Measurements from ENCODE around the gene EDEM1.

EDEM1 gene

GRCh38 chr3:5198313-5198677 is 10.8 kb downstream of the EDEM1 start:
- H3K4me1 ChIP-seq (ENCODE audit: insufficient read depth, insufficient read length): no peaks in the 10 kb centered on the region
- no peaks in the 10 kb centered on the region for H3K27me3 ChIP-seq (ENCODE audit: insufficient read depth, insufficient read length)
- H3K9me3 ChIP-seq (ENCODE audit: insufficient read depth, low read length): no peaks in the 10 kb centered on the region
- H3K4me3 ChIP-seq (ENCODE audit: insufficient read length, low read depth): no peak overlapping the region
- no peak for DNase-seq (ENCODE audit: low read depth, low spot score)
- TF ChIP-seq YY1 (IDR thresholded peaks at IDR 0.05; ENCODE audit: insufficient read depth, insufficient read length): no peak
- TF ChIP-seq ZNF274 (IDR thresholded peaks at IDR 0.05; ENCODE audit: low read depth, low read length): no peak
- TF ChIP-seq SUZ12 (IDR thresholded peaks at IDR 0.05; ENCODE audit: extremely low read depth, insufficient read depth, insufficient read length): no peak
- peaks cover 47% of the 10 kb centered on the region for H3K36me3 ChIP-seq (ENCODE audit: insufficient read depth, insufficient read length, low read length)
- no peak overlapping the region for H3K9ac ChIP-seq (ENCODE audit: insufficient read length, low read depth)

GRCh38 chr3:5198986-5199731 is 11.7 kb downstream of the EDEM1 start:
- H3K36me3 ChIP-seq (ENCODE audit: insufficient read depth, insufficient read length, low read length): peaks cover 51% of the 10 kb centered on the region
- no peaks in the 10 kb centered on the region for H3K9me3 ChIP-seq (ENCODE audit: insufficient read depth, low read length)
- no peaks in the 10 kb centered on the region for H3K27me3 ChIP-seq (ENCODE audit: insufficient read depth, insufficient read length)
- H3K9ac ChIP-seq (ENCODE audit: insufficient read length, low read depth): no peak overlapping the region
- no peak for TF ChIP-seq ZNF274 (IDR thresholded peaks at IDR 0.05; ENCODE audit: low read depth, low read length)
- no peak for TF ChIP-seq YY1 (IDR thresholded peaks at IDR 0.05; ENCODE audit: insufficient read depth, insufficient read length)
- TF ChIP-seq SUZ12 (IDR thresholded peaks at IDR 0.05; ENCODE audit: extremely low read depth, insufficient read depth, insufficient read length): no peak
- H3K4me1 ChIP-seq (ENCODE audit: insufficient read depth, insufficient read length): no peaks in the 10 kb centered on the region
- H3K4me3 ChIP-seq (ENCODE audit: insufficient read length, low read depth): no peak overlapping the region
- DNase-seq (ENCODE audit: low read depth, low spot score): no peak

- H3K27me3 ChIP-seq (ENCODE audit: insufficient read depth, insufficient read length): no peaks in the 10 kb centered on the region
- H3K9me3 ChIP-seq (ENCODE audit: insufficient read depth, low read length): no peaks in the 10 kb centered on the region
- H3K4me3 ChIP-seq (ENCODE audit: insufficient read length, low read depth): no peak overlapping the region
- no peak for DNase-seq (ENCODE audit: low read depth, low spot score)
- H3K4me1 ChIP-seq (ENCODE audit: insufficient read depth, insufficient read length): no peaks in the 10 kb centered on the region
- peaks cover 69% of the 10 kb centered on the region for H3K36me3 ChIP-seq (ENCODE audit: insufficient read depth, insufficient read length, low read length)
- no peak overlapping the region for H3K9ac ChIP-seq (ENCODE audit: insufficient read length, low read depth)
- TF ChIP-seq ZNF274 (IDR thresholded peaks at IDR 0.05; ENCODE audit: low read depth, low read length) (no peak), YY1 (IDR thresholded peaks at IDR 0.05; ENCODE audit: insufficient read depth, insufficient read length) (no peak), SUZ12 (IDR thresholded peaks at IDR 0.05; ENCODE audit: extremely low read depth, insufficient read depth, insufficient read length) (no peak)
Measured at GRCh38 chr3:5201536-5201935, 14.0 kb downstream of the EDEM1 start.

- TF ChIP-seq YY1 (IDR thresholded peaks at IDR 0.05; ENCODE audit: insufficient read depth, insufficient read length) (no peak), ZNF274 (IDR thresholded peaks at IDR 0.05; ENCODE audit: low read depth, low read length) (no peak), SUZ12 (IDR thresholded peaks at IDR 0.05; ENCODE audit: extremely low read depth, insufficient read depth, insufficient read length) (no peak)
- Histone ChIP-seq H3K27me3 (ENCODE audit: insufficient read depth, insufficient read length) (no peaks in the 10 kb centered on the region), H3K9me3 (ENCODE audit: insufficient read depth, low read length) (no peaks in the 10 kb centered on the region), H3K4me3 (ENCODE audit: insufficient read length, low read depth) (no peak overlapping the region), H3K9ac (ENCODE audit: insufficient read length, low read depth) (no peak overlapping the region), H3K4me1 (ENCODE audit: insufficient read depth, insufficient read length) (no peaks in the 10 kb centered on the region), H3K36me3 (ENCODE audit: insufficient read depth, insufficient read length, low read length) (peaks cover 76% of the 10 kb centered on the region)
- DNase-seq (ENCODE audit: low read depth, low spot score): no peak
Measured at GRCh38 chr3:5202222-5202621, 14.7 kb downstream of the EDEM1 start.

- Histone ChIP-seq H3K4me1 (ENCODE audit: insufficient read depth, insufficient read length) (no peaks in the 10 kb centered on the region), H3K9ac (ENCODE audit: insufficient read length, low read depth) (no peak overlapping the region), H3K4me3 (ENCODE audit: insufficient read length, low read depth) (no peak overlapping the region), H3K36me3 (ENCODE audit: insufficient read depth, insufficient read length, low read length) (peaks cover 89% of the 10 kb centered on the region), H3K9me3 (ENCODE audit: insufficient read depth, low read length) (no peaks in the 10 kb centered on the region), H3K27me3 (ENCODE audit: insufficient read depth, insufficient read length) (no peaks in the 10 kb centered on the region)
- DNase-seq (ENCODE audit: low read depth, low spot score): no peak
- no peak for TF ChIP-seq ZNF274 (IDR thresholded peaks at IDR 0.05; ENCODE audit: low read depth, low read length)
- no peak for TF ChIP-seq YY1 (IDR thresholded peaks at IDR 0.05; ENCODE audit: insufficient read depth, insufficient read length)
- no peak for TF ChIP-seq SUZ12 (IDR thresholded peaks at IDR 0.05; ENCODE audit: extremely low read depth, insufficient read depth, insufficient read length)
Measured at GRCh38 chr3:5205165-5205941, 17.8 kb downstream of the EDEM1 start.

- Histone ChIP-seq H3K9me3 (ENCODE audit: insufficient read depth, low read length) (no peaks in the 10 kb centered on the region), H3K36me3 (ENCODE audit: insufficient read depth, insufficient read length, low read length) (peaks cover 91% of the 10 kb centered on the region), H3K4me1 (ENCODE audit: insufficient read depth, insufficient read length) (peaks cover 4% of the 10 kb centered on the region), H3K9ac (ENCODE audit: insufficient read length, low read depth) (no peak overlapping the region), H3K4me3 (ENCODE audit: insufficient read length, low read depth) (no peak overlapping the region), H3K27me3 (ENCODE audit: insufficient read depth, insufficient read length) (no peaks in the 10 kb centered on the region)
- TF ChIP-seq ZNF274 (IDR thresholded peaks at IDR 0.05; ENCODE audit: low read depth, low read length): no peak
- no peak for TF ChIP-seq YY1 (IDR thresholded peaks at IDR 0.05; ENCODE audit: insufficient read depth, insufficient read length)
- no peak for TF ChIP-seq SUZ12 (IDR thresholded peaks at IDR 0.05; ENCODE audit: extremely low read depth, insufficient read depth, insufficient read length)
- DNase-seq (ENCODE audit: low read depth, low spot score): no peak
Measured at GRCh38 chr3:5210926-5211325, 23.4 kb downstream of the EDEM1 start.
